KOPT-K1 (cell line): ENCODE data around the gene MBD3L3.
"Not testable (repeated sequence)": the region's sequence is repeated elsewhere in the genome, so short reads cannot be mapped to it uniquely, and the experiment has no call there.

Experiments used
- H3K27ac ChIP-seq: fragments of 200-600 bp; sonication (generic); 2 replicates; pipeline ENCODE4 v1.5.1; 2016; ENCODE audit warnings: antibody characterized with exemption, mild to moderate bottlenecking, low read depth, low read length; ENCODE audit not compliant: poor library complexity, severe bottlenecking
- H3K36me3 ChIP-seq: fragments of 200-600 bp; sonication (generic); 2 replicates; pipeline ENCODE4 v1.5.1; 2017; ENCODE audit warnings: antibody characterized with exemption, mild to moderate bottlenecking, low read length, moderate library complexity; ENCODE audit not compliant: insufficient read depth
- H3K9me3 ChIP-seq: fragments of 200-600 bp; sonication (generic); 2 replicates; pipeline ENCODE4 v1.5.1; 2017; ENCODE audit warnings: antibody characterized with exemption, low read length, mild to moderate bottlenecking; ENCODE audit not compliant: insufficient read depth, poor library complexity, severe bottlenecking

Gene MBD3L3

DNA sequence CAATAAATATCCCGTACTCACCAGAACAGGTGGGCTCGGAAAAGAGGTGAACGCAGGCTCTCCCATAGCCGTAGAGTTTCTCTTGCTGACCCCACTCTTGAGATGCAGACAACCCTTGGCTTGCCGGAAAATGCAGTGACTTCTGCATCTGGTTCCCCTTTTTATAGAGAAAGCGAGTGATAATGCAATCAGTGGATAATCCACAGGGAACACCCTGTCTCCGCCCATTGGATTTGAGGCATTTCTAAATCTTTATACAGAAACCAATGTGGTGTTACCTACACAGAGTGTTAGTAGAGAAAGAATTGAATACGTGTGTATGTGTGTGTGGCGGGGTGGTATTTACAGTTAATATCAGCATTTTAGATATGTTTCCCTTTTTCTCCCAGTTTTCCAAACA, 18.4 kb downstream of the MBD3L3 start, which contains the start of gene MBD3L4:
MBD3L4 (minus strand) TSS at position 101 of the 400 bp plus-strand sequence; CDS start at position 66, 35 bp downstream.
- not testable (repeated sequence) for H3K27ac ChIP-seq, H3K36me3 ChIP-seq, H3K9me3 ChIP-seq

DNA sequence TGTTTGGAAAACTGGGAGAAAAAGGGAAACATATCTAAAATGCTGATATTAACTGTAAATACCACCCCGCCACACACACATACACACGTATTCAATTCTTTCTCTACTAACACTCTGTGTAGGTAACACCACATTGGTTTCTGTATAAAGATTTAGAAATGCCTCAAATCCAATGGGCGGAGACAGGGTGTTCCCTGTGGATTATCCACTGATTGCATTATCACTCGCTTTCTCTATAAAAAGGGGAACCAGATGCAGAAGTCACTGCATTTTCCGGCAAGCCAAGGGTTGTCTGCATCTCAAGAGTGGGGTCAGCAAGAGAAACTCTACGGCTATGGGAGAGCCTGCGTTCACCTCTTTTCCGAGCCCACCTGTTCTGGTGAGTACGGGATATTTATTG, 28.2 kb downstream of the MBD3L3 start, which contains the start of gene MBD3L5:
MBD3L5 (plus strand) TSS at position 301 of the 400 bp plus-strand sequence; CDS start at position 335, 34 bp downstream.
- not testable (repeated sequence) for H3K36me3 ChIP-seq, H3K27ac ChIP-seq, H3K9me3 ChIP-seq

DNA sequence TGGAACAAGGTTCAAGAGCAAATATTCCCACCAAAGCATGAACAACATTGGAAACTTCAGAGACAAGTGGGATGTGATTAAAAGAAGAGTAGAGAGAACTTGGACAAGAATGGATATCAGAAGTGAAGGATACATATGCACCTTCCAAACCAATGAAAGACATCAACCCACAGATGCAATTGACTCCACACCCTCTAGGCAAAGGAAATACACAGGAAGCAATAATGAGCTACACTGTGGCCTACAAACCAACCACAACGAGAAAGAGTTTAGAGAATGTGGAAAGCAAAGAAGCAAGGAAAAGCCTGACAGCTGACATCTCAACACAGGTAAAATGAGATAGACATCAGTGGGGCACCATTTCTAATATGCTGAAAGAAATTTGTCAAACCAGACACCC, 29.7 kb downstream of the MBD3L3 start:
- H3K9me3 ChIP-seq, H3K27ac ChIP-seq, H3K36me3 ChIP-seq: not testable (repeated sequence)

DNA sequence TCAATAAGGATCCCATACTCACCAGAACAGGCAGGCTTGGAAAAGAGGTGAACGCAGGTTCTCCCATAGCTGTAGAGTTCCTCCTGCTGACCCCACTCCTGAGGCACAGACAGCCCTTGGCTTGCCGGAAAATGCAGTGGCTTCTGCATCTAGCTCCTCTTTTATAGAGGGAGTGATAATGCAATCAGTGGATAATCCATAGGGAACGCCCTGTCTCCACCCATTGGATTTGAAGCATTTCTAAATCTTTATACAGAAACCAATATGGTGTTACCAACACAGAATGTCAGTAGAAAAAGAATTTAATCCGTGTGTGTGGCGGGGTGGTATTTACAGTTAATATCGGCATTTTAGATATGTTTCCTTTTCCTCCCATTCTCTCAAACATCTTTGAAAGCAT, 37.1 kb downstream of the MBD3L3 start, which contains the start of gene MBD3L2B:
MBD3L2B (minus strand) TSS at position 101 of the 400 bp plus-strand sequence; CDS start at position 67, 34 bp downstream.
- not testable (repeated sequence) for H3K9me3 ChIP-seq, H3K36me3 ChIP-seq, H3K27ac ChIP-seq

DNA sequence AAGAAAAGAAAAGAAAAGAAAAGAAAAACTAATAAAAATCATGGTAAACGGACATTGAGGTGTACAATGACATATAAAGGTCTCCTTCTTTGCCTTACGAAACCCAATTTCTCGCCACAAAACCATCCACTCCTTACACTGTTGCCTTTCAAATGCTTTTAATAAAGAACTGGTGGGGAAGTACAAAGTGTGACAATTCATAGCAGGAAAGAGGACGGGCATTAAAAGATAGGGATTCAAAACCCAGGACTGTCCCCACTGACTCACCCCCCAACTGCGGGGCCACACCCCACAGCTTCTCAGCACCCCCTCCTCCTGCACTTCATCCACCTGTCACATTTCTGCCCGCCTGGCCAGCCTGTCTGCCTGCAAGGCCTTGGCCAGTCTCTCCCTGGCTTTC, 39.6 kb downstream of the MBD3L3 start:
- H3K36me3 ChIP-seq = no peaks in the 10 kb centered on the region
- H3K27ac ChIP-seq = no peak overlapping the region
- no peaks in the 10 kb centered on the region for H3K9me3 ChIP-seq

DNA sequence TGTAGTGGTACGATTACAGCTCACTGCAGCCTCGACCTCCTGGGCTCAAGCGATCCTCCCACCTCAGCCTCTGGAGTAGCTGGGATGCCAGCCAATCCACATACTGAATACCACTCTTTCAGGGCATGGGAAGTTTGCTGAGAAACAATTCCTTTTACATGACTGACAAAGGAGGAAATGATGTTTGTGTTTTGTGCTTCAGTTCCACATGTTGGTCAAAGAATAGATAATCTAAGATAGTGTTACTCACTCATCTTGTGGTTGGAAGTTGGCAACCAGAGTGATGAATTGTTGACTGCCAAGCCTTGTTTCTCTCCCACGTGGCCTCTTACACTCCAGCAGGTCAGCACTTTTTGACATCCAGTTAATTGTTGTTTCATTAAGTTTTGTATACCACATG, 44.8 kb downstream of the MBD3L3 start:
- no peak overlapping the region for H3K27ac ChIP-seq
- H3K9me3 ChIP-seq = no peaks in the 10 kb centered on the region

DNA sequence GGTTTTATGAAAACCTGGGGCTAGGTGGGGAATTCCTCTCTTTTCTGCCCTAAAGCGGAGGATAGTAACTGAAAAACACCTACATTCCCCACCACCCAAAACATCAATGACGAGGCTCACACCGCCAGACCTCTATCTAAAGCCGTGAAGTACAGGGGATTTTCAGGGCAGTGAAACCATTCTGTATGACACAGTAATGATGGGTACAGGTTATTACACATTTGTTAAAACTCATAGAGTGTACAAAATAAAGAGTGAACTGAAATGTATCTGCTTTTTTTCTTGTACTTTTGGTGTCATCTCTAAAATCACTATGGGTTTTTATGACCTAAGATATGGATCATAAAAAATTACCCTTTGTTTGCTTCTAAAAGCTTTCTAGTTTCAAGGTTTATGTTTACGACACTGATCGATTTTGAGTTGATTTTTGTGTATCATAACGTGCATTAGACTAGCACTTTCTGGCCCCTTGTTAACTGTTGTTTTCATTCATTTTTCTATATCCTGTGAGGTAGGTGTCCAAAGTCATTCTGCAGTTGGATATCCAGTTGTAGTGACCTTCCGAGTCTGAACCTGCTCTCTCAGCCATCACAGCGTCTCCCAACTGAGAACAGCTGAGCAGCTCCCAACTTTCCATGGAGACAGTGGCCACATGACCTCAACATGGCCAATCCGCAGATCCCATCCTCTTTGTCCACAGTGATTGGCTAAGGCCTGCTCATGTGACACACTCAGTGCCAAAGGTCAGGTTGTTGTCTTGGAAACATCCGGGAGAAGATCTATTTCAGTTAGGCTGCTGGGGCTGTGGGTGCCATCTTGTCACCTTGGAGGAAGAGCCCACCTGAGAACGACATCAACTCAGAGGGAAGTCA, 47.5 kb downstream of the MBD3L3 start:
- Histone ChIP-seq H3K36me3 (no peaks in the 10 kb centered on the region), H3K9me3 (no peaks in the 10 kb centered on the region), H3K27ac (no peak overlapping the region)

More for the DNA sequence above, 44.8 kb downstream of the MBD3L3 start:
- no peaks in the 10 kb centered on the region for H3K36me3 ChIP-seq

DNA sequence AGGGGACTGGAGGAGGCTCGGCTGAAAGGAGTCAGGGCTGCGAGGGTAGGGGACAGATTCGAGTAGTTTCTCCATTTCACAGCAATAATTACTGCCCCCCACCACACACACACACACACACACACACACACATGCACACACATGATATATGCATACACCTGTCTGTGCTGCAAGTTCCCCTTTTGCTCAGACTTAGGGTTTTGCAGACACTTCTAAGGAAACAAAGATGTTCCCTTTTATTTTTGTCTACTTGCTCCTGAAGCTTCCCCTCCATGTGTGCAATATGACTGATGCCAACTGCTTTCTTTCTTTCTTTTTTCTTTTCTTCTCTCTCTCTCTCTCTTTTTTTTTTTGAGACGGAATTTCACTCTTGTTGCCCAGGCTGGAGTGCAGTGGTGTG, 50.6 kb downstream of the MBD3L3 start:
- H3K36me3 ChIP-seq = no peaks in the 10 kb centered on the region
- no peak overlapping the region for H3K27ac ChIP-seq
- no peaks in the 10 kb centered on the region for H3K9me3 ChIP-seq
